Measurements from ENCODE around the gene RUNX3. TPM values are rescaled to one million over a fixed set of nuclear protein-coding genes. Genes with fewer than 3 reads are reported as not detected.

The RUNX3 gene
- total and polyA plus RNA-seq, 10 donors: 17.3 to 76.3 (median 49.3) TPM

DNA sequence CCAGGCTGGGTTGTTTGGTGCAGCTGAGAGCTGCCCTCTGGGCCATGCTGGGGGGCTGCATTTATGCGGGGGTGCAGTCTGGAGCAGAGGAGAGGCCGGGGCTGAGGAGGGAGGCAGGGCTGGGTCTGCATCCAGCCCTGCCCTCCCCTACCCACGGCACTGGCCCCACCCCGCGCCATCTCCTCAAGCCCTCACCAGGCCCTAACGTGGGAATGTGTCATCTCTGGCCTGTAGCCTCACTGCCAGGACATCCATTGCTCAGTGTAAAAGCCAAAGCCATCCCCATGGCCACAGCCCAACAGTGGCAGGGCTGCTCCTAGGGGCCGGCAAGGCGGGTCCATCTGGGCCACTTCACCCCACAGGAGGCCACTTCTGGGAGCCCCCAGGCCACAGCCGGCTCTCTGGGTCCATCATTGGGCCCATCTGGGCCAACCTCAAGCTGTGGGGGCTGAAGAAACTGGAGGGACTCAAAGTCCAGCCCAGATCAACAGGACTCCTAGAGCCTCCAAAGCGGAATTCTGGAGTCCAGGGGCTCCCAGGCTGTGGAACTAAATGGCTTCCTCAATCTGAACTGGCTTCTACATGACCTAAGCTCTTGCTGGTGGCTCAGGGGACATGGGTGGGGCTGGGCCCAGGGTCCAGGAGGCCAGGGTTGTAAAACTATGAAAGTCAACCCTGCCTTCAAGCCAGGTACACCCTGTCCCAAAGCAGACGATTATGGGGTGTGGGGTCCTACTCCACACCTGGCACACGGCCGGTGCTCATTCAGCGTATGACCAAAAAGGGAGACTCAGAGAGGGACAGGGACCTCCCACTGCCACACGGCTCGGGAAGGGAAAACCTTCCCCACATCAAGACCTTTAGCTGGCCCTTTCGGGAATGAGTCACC is 32.6 kb downstream of the RUNX3 start:
- Histone ChIP-seq H3K36me3 (peaks cover 0 to 21% (median 12%) of the 10 kb centered on the region in 6 donors), H3K4me1 (peaks cover 0 to 35% (median 6%) of the 10 kb centered on the region in 6 donors), H3K4me3 (no peak overlapping the region), H3K27me3 (replicated peaks in 1 of 7) (peaks cover 0 to 15% (median 0%) of the 10 kb centered on the region in 7 donors), H3K9me3 (peaks cover 0 to 9% (median 5%) of the 10 kb centered on the region in 8 donors), H3K27ac (no peak overlapping the region)
- DNase-seq: no peak
- TF ChIP-seq POLR2A (IDR thresholded peaks at IDR 0.05) (no peak), POLR2AphosphoS5 (IDR thresholded peaks at IDR 0.05) (no peak)
- TF ChIP-seq, protein P1, sequence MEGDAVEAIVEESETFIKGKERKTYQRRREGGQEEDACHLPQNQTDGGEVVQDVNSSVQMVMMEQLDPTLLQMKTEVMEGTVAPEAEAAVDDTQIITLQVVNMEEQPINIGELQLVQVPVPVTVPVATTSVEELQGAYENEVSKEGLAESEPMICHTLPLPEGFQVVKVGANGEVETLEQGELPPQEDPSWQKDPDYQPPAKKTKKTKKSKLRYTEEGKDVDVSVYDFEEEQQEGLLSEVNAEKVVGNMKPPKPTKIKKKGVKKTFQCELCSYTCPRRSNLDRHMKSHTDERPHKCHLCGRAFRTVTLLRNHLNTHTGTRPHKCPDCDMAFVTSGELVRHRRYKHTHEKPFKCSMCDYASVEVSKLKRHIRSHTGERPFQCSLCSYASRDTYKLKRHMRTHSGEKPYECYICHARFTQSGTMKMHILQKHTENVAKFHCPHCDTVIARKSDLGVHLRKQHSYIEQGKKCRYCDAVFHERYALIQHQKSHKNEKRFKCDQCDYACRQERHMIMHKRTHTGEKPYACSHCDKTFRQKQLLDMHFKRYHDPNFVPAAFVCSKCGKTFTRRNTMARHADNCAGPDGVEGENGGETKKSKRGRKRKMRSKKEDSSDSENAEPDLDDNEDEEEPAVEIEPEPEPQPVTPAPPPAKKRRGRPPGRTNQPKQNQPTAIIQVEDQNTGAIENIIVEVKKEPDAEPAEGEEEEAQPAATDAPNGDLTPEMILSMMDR (IDR thresholded peaks at IDR 0.05 in 8 of 11, conservative IDR thresholded peaks at IDR 0.05 in 3 of 11): no peak
- intact Hi-C loops (cut with DNase I; ENCODE audit: low total_unique reads): no loop called here
- WGBS, 5 donors: 64 to 85% (median 81%) methylated on average over 10 to 17 of the region's 17 CpGs

DNA sequence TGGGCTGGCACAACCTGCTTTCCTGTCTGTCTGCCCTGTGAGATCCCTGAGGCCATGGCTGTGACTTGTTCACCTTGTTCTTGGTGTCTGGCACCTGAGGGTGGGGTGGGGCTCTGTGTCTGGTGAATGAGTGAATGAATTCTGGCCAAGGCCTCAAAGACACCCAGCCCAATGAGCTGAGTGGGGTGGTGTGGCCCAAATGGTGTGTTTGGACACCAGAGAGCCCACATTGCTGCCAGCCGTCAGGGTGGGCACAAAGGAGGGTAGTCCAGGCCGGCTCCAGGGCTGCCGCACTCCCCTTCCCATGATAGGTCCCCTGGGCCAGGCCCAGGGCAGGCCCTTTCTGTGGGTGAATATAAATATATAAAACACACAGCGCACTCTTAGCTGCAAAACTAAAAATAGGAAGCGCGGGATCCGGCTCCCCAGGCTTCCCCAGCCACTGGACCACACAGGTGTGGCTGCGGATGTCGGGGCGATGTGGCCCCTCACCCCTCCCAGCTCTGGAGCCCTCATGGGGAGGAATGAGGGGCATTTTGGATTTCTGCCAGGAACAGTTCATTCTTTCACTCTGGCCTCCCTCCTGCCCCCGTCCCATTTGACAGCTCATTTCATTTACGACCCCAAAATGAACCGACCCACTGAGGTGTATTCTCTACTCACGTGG is 33.3 kb downstream of the RUNX3 start:
- DNase-seq: no peak
- H3K9me3 ChIP-seq: peaks cover 0 to 17% (median 12%) of the 10 kb centered on the region in 8 donors
- intact Hi-C loops (cut with DNase I; ENCODE audit: low total_unique reads): no loop called here
- TF ChIP-seq, protein P1 (IDR thresholded peaks at IDR 0.05 in 8 of 11, conservative IDR thresholded peaks at IDR 0.05 in 3 of 11): no peak
- no peak for TF ChIP-seq POLR2AphosphoS5 (IDR thresholded peaks at IDR 0.05)
- no peak for TF ChIP-seq POLR2A (IDR thresholded peaks at IDR 0.05)
- peaks cover 0 to 32% (median 6%) of the 10 kb centered on the region in 6 donors for H3K4me1 ChIP-seq
- peaks cover 0 to 8% (median 0%) of the 10 kb centered on the region in 7 donors for H3K27me3 ChIP-seq (replicated peaks in 1 of 7)
- H3K4me3 ChIP-seq: no peak overlapping the region
- peaks cover 0 to 13% (median 4%) of the 10 kb centered on the region in 6 donors for H3K36me3 ChIP-seq
- 48 to 69% (median 55%) methylated on average over 11 to 14 of the region's 14 CpGs for WGBS, 5 donors
- no peak overlapping the region for H3K27ac ChIP-seq

DNA sequence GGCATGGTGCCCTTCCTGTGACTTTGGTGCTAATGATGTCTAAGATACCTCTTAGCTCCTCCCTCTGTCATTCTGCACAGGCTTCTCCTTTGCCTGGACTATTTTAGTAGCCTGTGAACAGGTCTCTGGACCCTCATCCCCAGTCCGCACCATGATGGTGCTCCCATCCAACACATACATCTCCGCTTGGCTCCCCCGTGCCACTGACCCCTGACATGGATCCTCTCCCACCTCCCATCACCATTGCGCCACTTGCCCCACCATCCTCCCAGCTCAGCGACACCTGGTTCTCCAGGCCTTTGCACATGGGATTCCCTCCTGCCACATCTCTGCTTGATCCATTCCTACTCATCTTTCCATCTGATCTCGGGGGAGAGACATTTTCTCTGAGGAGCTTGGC is 33.9 kb downstream of the RUNX3 start:
- Histone ChIP-seq H3K27me3 (replicated peaks in 1 of 7) (peaks cover 0 to 6% (median 0%) of the 10 kb centered on the region in 7 donors), H3K4me3 (no peak overlapping the region), H3K4me1 (peaks cover 0 to 27% (median 6%) of the 10 kb centered on the region in 6 donors), H3K9me3 (peaks cover 0 to 22% (median 15%) of the 10 kb centered on the region in 8 donors), H3K27ac (no peak overlapping the region), H3K36me3 (peaks cover 0 to 7% (median 0%) of the 10 kb centered on the region in 6 donors)
- TF ChIP-seq POLR2A (IDR thresholded peaks at IDR 0.05) (no peak), POLR2AphosphoS5 (IDR thresholded peaks at IDR 0.05) (no peak)
- TF ChIP-seq, protein P1 (IDR thresholded peaks at IDR 0.05 in 8 of 11, conservative IDR thresholded peaks at IDR 0.05 in 3 of 11): no peak
- WGBS, 5 donors: 91 to 97% (median 95%) methylated on average over 6 of the region's 6 CpGs
- intact Hi-C loops (cut with DNase I; ENCODE audit: low total_unique reads): no loop called here
- DNase-seq: no peak
